GM12878 (cell line): ENCODE results near the gene PPP1R2. TPM values are rescaled to one million over a fixed set of nuclear protein-coding genes. Genes with fewer than 3 reads are reported as not detected.

Experiments used
- ATAC-seq: fragments of 200-7000 bp; cut with Tn5 transposase; 3 replicates; pipeline ENCODE4 v1.9.1; 2020; ENCODE audit warnings: mild to moderate bottlenecking, moderate library complexity
- BruUV-seq: library from RNA; stranded (reverse); fragments of 400-500 nt; replicated peaks from 2 replicates; lab custom pipeline; 2021; lab: Mats Ljungman, UMichigan
- CTCF ChIA-PET: fragments of 300-600 bp; sonication (Branson Sonifier 250); formaldehyde crosslinking; extraction: SDS; loops from one replicate; lab custom pipeline; 2021; ENCODE audit warnings: inconsistent platforms; lab: Yijun Ruan, JAX
- POLR2A ChIA-PET: fragments of 350-600 bp; formaldehyde crosslinking; extraction: SDS; loops from one replicate; lab custom pipeline; 2021; ENCODE audit warnings: inconsistent platforms; lab: Charles Lee
- RAD21 ChIA-PET: fragments of 300-600 bp; sonication (Branson Sonifier 250); formaldehyde crosslinking; loops from one replicate; lab custom pipeline; 2023; ENCODE audit warnings: antibody characterized with exemption; ENCODE audit not compliant: unreplicated experiment; lab: Charles Lee
- SMC1A ChIA-PET: fragments of 300-600 bp; sonication (Branson Sonifier 250); formaldehyde crosslinking; loops from one replicate; lab custom pipeline; 2023; ENCODE audit not compliant: unreplicated experiment, uncharacterized antibody; lab: Charles Lee
- DNase-seq: peaks from one replicate; pipeline ENCODE4 v3.0.0-alpha.2; 2011; ENCODE audit warnings: low read depth, low spot score
- FAIRE-seq: peaks from 3 replicates; lab custom pipeline; 2011; peaks lifted over from hg19 to GRCh38; lab: Jason Lieb, UNC
- H2AFZ ChIP-seq: 2 replicates; pipeline ENCODE4 v1.6.0; 2011; ENCODE audit warnings: low read depth, low read length, control low read depth; ENCODE audit not compliant: control insufficient read depth
- H3K27ac ChIP-seq: 2 replicates; pipeline ENCODE4 v1.5.1; 2011; ENCODE audit warnings: control low read depth; ENCODE audit not compliant: control insufficient read depth, insufficient read depth
- H3K27me3 ChIP-seq, 2 experiments: replicated peaks in 1 of 2; 2 replicates each; pipeline versions ENCODE4 v1.6.0 to v1.6.1; 2011; ENCODE audit warnings: low read length in 1 of 2; ENCODE audit not compliant: control insufficient read depth in 2 of 2, insufficient read depth in 2 of 2
- H3K36me3 ChIP-seq, 2 experiments: 2 replicates each; pipeline ENCODE4 v1.5.1; 2011; ENCODE audit warnings: low read length in 1 of 2; ENCODE audit not compliant: control insufficient read depth in 2 of 2, insufficient read depth in 2 of 2
- H3K4me1 ChIP-seq: 2 replicates; pipeline ENCODE4 v1.6.1; 2011; ENCODE audit warnings: mild to moderate bottlenecking, low read length, moderate library complexity, mixed read lengths; ENCODE audit not compliant: control insufficient read depth, insufficient read depth
- H3K4me2 ChIP-seq: 2 replicates; pipeline ENCODE4 v1.6.0; 2011; ENCODE audit warnings: control low read depth; ENCODE audit not compliant: control insufficient read depth, insufficient read depth
- H3K4me3 ChIP-seq: fragments of 200-600 bp; sonication (generic); 2 replicates; pipeline ENCODE4 v1.5.1; 2016
- H3K79me2 ChIP-seq: 2 replicates; pipeline ENCODE4 v1.6.0; 2011; ENCODE audit warnings: low read length; ENCODE audit not compliant: control insufficient read depth, insufficient read depth
- H3K9ac ChIP-seq: 2 replicates; pipeline ENCODE4 v1.8.0; 2011; ENCODE audit warnings: low read length, control low read depth, mixed read lengths; ENCODE audit not compliant: control insufficient read depth, insufficient read depth
- H3K9me3 ChIP-seq: replicated peaks from 3 replicates; pipeline ENCODE4 v1.5.1; 2011; ENCODE audit warnings: mild to moderate bottlenecking, low read length; ENCODE audit not compliant: control insufficient read depth, insufficient read depth
- H4K20me1 ChIP-seq: 2 replicates; pipeline ENCODE4 v1.6.0; 2011; ENCODE audit not compliant: control insufficient read depth, insufficient read depth
- BHLHE40 ChIP-seq, 2 experiments: fragments of 450-650 bp in 1 of 2; IDR thresholded peaks; 2 replicates each; pipeline ENCODE4 v1.6.1; 2011 to 2017; ENCODE audit warnings: low read depth in 2 of 2, borderline replicate concordance in 1 of 2, improper control_type of control experiment in 1 of 2, low read length in 1 of 2, mild to moderate bottlenecking in 1 of 2
- WGBS: methylation state at CpG from one replicate; pipeline ENCODE4 v1.1.6; 2016; ENCODE audit warnings: low lambda C conversion rate; ENCODE audit not compliant: insufficient replicate concordance, insufficient coverage; ENCODE audit errors: missing lambda C conversion rate; 5-methylcytosine and 5-hydroxymethylcytosine counted together
- in situ Hi-C: fragments of 300-500 bp; cut with MboI; formaldehyde crosslinking; loops from 9 replicates; pipeline ENCODE4 v1.14.3; 2018; ENCODE audit warnings: mixed read lengths
- intact Hi-C: fragments of 100-400 bp; cut with micrococcal nuclease; formaldehyde crosslinking; loops from one replicate; pipeline ENCODE4 v1.14.2; 2022; ENCODE audit not compliant: unreplicated experiment
- polyA plus RNA-seq, 11 experiments: library from polyadenylated mRNA; depleted of rRNA in 4 of 11; unstranded in 6 of 11; stranded (reverse) in 5 of 11; fragments of >200 nt; fragmentation: Nextera tagmentation in 4 of 11; fragmentation: Illumina TruSeq in 1 of 11; extraction: Ambion mirVana in 4 of 11; extraction: Trizol in 1 of 11; gene quantifications; 1 replicate in 1 of 11; 2 replicates in 10 of 11; pipeline versions ENCODE4 v1.2.1 to v1.2.3, GENCODE V29; 2011 to 2016; ENCODE audit warnings: inconsistent platforms in 2 of 11, missing spikeins in 2 of 11, low read depth in 1 of 11
- total RNA-seq, 4 experiments: library from RNA; depleted of rRNA in 3 of 4; stranded (reverse); fragments of >200 nt in 3 of 4; fragmentation: Illumina TruSeq in 1 of 4; extraction: Trizol in 1 of 4; gene quantifications; 2 replicates each; pipeline versions ENCODE4 v1.2.1 to v1.2.3, GENCODE V29; 2013 to 2021
- TF ChIP-seq, protein P1 (sequence below): fragments of 450-650 bp; formaldehyde crosslinking; IDR thresholded peaks from 2 replicates; pipeline ENCODE4 v1.4.0; 2020; ENCODE audit warnings: mild to moderate bottlenecking, moderate library complexity

Gene PPP1R2
- total and polyA plus RNA-seq, 10 of the 15 experiments (the other 5 are each of a cell fraction or from before 2014, with no cell fraction given), result 10.5 to 116 (median 46.9) TPM

DNA sequence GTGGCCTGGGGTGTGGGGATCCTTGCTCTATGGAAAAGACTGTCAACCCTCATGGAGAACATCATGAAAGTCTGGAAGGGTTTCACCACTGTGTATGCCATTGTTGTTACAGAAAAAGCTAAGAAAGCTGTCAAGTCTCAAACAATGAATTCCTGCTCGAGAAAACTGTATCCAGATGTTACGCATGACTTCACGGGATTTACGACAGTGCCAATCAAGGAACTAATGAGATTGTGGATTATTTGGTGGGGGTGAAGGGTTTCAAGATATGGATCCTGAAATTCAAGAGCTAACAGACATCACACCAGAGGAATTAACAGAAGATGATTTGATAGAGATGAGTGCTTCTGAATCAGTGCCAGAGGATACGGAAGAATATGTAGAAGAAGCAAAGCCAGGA is 7.8 kb downstream of the PPP1R2 start:
- Histone ChIP-seq H3K4me2 (no peak overlapping the region), H4K20me1 (no peaks in the 10 kb centered on the region), H2AFZ (no peak overlapping the region), H3K9me3 (no peaks in the 10 kb centered on the region)
- no peak for ATAC-seq
- ChIA-PET CTCF (interaction anchor here (0.8 to 1.8 kb wide), 3 partner anchors 13 to 266 kb away, joined by 3 to 4 read pairs (median 3); partner anchors contain the start of gene XXYLT1), POLR2A (no interaction called here)
- TF ChIP-seq, protein P1, sequence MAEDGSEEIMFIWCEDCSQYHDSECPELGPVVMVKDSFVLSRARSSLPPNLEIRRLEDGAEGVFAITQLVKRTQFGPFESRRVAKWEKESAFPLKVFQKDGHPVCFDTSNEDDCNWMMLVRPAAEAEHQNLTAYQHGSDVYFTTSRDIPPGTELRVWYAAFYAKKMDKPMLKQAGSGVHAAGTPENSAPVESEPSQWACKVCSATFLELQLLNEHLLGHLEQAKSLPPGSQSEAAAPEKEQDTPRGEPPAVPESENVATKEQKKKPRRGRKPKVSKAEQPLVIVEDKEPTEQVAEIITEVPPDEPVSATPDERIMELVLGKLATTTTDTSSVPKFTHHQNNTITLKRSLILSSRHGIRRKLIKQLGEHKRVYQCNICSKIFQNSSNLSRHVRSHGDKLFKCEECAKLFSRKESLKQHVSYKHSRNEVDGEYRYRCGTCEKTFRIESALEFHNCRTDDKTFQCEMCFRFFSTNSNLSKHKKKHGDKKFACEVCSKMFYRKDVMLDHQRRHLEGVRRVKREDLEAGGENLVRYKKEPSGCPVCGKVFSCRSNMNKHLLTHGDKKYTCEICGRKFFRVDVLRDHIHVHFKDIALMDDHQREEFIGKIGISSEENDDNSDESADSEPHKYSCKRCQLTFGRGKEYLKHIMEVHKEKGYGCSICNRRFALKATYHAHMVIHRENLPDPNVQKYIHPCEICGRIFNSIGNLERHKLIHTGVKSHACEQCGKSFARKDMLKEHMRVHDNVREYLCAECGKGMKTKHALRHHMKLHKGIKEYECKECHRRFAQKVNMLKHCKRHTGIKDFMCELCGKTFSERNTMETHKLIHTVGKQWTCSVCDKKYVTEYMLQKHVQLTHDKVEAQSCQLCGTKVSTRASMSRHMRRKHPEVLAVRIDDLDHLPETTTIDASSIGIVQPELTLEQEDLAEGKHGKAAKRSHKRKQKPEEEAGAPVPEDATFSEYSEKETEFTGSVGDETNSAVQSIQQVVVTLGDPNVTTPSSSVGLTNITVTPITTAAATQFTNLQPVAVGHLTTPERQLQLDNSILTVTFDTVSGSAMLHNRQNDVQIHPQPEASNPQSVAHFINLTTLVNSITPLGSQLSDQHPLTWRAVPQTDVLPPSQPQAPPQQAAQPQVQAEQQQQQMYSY (CRISPR knock-in tag), result no peak
- no peak for TF ChIP-seq BHLHE40 (IDR thresholded peaks at IDR 0.05; ENCODE audit: borderline replicate concordance in 1 of 2, low read depth in 2 of 2, low read length in 1 of 2)
- TF ChIP-seq, all 136 proteins: peak for 0
- Histone ChIP-seq H3K79me2 (peaks cover 88% of the 10 kb centered on the region), H3K4me3 (no peak overlapping the region), H3K36me3 (no peaks in the 10 kb centered on the region; a peak in 1 of 4 replicates), H3K27me3 (no peaks in the 10 kb centered on the region), H3K4me1 (peaks cover 13% of the 10 kb centered on the region), H3K27ac (no peak overlapping the region), H3K9ac (no peak overlapping the region)
- DNase-seq (no peak), FAIRE-seq (no peak)
- WGBS, result 96% methylated on average over 5 of the region's 5 CpGs
- intact Hi-C loops, result no loop called here
- SMC1A ChIA-PET, result no interaction called here
- RAD21 ChIA-PET, result interaction anchor here (0.7 kb wide), 1 partner anchor 438 kb away, joined by 4 read pairs; no protein-coding TSS in a partner anchor
- in situ Hi-C loops, result loop anchor here (5.0 to 25.0 kb wide), 2 partner anchors 398 to 863 kb away; partner anchors contain the start of gene LSG1
- no TSS peak for BruUV-seq
